Tibial artery (tissue), 4 donors: ENCODE results near the gene EDEM3.

ENCODE experiments used
- DNase-seq, 2 donors: peaks; one replicate each; pipeline ENCODE4 v3.0.0-alpha.2; 2019
- H3K27ac ChIP-seq, 2 donors: fragments of 200-600 bp; sonication (generic) in 1 of 2; 1 replicate in 1 of 2; 2 replicates in 1 of 2; pipeline ENCODE4 v1.5.1; 2018 to 2019; ENCODE audit warnings: mild to moderate bottlenecking in 1 of 2
- H3K27me3 ChIP-seq, 2 donors: fragments of 200-600 bp; sonication (generic) in 1 of 2; one replicate each; pipeline versions ENCODE4 v1.5.1 to v1.6.0; 2016 to 2019
- H3K36me3 ChIP-seq, 3 donors: fragments of 200-600 bp; sonication (generic) in 2 of 3; one replicate each; pipeline ENCODE4 v1.5.1; 2016 to 2019; ENCODE audit warnings: mild to moderate bottlenecking in 2 of 3
- H3K4me1 ChIP-seq, 4 donors: fragments of 200-600 bp; sonication (generic) in 2 of 4; 1 replicate in 3 of 4; 2 replicates in 1 of 4; pipeline ENCODE4 v1.5.1; 2016 to 2019
- H3K4me3 ChIP-seq, 2 donors: fragments of 200-600 bp; sonication (generic) in 1 of 2; 1 replicate in 1 of 2; 2 replicates in 1 of 2; pipeline ENCODE4 v1.5.1; 2018 to 2019; ENCODE audit warnings: mild to moderate bottlenecking in 2 of 2
- H3K9me3 ChIP-seq, 3 donors: fragments of 200-600 bp; sonication (generic) in 1 of 3; one replicate each; pipeline ENCODE4 v1.5.1; 2016 to 2019
- intact Hi-C: fragments of 100-400 bp; cut with DNase I; formaldehyde crosslinking; loops from one replicate; pipeline ENCODE4 v1.15.0; 2023; ENCODE audit warnings: low total_unique reads
- TF ChIP-seq, protein P1 (sequence below), 2 experiments: fragments of 200-600 bp in 1 of 2; fragments of 450-650 bp in 1 of 2; IDR thresholded peaks; one replicate each; pipeline ENCODE4 v1.5.1; 2017 to 2019; ENCODE audit warnings: antibody characterized with exemption in 2 of 2, mild to moderate bottlenecking in 1 of 2, moderate library complexity in 1 of 2

EDEM3 gene

DNA sequence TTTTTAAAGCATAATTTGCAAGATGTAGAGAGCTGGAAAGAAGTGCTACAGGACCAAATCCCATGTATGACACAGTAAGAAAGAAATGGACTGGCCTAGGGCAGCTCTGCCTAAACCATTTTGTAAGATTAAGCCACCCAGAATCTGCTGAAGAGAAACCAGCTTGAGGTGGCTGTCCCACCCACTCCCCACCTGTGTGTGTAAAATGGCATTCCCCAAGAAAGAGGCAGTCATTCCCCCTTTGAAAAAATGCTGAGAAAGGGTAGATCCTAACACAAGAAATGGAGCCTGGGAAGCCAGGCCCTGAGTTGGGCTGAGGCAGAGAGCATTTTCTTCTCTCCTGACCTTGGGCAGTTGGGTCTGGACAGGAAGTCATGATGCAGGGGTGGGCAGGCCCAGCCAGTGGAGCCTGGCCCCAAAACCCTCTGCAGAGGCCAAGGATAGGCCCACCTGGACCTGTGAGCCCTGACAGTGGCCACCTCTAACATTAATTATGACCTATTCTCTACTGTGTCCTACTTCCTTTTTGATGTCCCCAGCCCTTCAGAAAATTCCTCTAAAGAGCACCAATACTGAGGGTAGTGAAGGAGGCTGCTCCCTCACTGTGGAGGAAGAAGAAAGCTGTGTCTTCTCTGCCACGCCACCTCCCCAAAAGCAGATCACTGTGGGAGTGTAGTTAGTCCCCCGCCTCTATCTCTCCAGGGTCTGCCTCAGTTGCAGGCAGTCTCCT lies 94.0 kb downstream of the EDEM3 start:
- TF ChIP-seq, protein P1, sequence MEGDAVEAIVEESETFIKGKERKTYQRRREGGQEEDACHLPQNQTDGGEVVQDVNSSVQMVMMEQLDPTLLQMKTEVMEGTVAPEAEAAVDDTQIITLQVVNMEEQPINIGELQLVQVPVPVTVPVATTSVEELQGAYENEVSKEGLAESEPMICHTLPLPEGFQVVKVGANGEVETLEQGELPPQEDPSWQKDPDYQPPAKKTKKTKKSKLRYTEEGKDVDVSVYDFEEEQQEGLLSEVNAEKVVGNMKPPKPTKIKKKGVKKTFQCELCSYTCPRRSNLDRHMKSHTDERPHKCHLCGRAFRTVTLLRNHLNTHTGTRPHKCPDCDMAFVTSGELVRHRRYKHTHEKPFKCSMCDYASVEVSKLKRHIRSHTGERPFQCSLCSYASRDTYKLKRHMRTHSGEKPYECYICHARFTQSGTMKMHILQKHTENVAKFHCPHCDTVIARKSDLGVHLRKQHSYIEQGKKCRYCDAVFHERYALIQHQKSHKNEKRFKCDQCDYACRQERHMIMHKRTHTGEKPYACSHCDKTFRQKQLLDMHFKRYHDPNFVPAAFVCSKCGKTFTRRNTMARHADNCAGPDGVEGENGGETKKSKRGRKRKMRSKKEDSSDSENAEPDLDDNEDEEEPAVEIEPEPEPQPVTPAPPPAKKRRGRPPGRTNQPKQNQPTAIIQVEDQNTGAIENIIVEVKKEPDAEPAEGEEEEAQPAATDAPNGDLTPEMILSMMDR (IDR thresholded peaks at IDR 0.05): no peak
- no peak overlapping the region for H3K4me3 ChIP-seq

DNA sequence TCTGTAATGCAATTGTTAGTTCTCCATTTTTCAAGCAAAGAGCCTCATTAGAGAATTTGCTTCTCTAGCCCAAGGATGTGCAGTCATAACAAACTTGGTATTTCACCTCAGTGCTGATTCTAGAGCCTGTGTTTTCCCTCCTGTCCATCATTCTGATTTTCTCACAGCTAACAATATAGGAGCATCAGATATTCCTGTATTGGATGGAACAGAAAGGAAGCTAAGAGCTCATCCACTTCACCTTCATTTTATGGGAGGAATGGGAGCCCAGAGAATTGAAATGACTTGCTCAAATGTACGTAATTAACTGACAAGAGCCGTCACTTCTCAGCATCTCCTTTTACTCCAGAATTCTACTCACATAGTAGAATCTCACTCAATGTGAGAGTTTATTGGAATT lies 96.6 kb downstream of the EDEM3 start:
- no peak overlapping the region for H3K4me3 ChIP-seq
- H3K27ac ChIP-seq: no peak overlapping the region
- no peaks in the 10 kb centered on the region for H3K36me3 ChIP-seq
- no peaks in the 10 kb centered on the region for H3K27me3 ChIP-seq
- no peaks in the 10 kb centered on the region for H3K4me1 ChIP-seq
- intact Hi-C loops: no loop called here
- DNase-seq: no peak
- TF ChIP-seq, protein P1 (IDR thresholded peaks at IDR 0.05): no peak
- no peaks in the 10 kb centered on the region for H3K9me3 ChIP-seq

More for the DNA sequence above, 94.0 kb downstream of the EDEM3 start:
- H3K4me1 ChIP-seq: peaks cover 0 to 12% (median 7%) of the 10 kb centered on the region in 4 donors
- no peak overlapping the region for H3K27ac ChIP-seq
- no peaks in the 10 kb centered on the region for H3K9me3 ChIP-seq
- peaks cover 0 to 6% of the 10 kb centered on the region in 2 donors for H3K27me3 ChIP-seq
- H3K36me3 ChIP-seq: no peaks in the 10 kb centered on the region
- intact Hi-C loops: loop anchor here (5.0 to 10.0 kb wide), 4 partner anchors 176 to 583 kb away; partner anchors contain the start of gene C1orf21
- no peak for DNase-seq

DNA sequence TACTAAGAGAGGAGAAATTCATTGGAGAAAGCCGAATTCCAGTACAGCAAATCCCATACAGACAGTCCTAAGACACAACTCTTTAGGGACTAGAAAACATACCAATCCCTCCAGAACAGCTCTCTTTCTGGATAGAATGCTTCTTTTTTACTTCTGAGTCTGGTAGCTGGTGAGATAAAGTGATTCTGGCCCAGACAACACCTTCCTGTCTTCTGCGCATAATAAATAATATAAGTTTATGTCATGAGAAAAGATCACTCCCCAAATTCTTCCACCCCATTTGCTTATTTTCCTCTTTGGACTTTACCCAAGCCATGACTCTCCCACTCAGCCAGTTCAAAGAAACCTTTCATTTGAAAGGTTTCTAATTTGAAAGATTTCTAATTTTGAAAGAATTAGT lies 98.4 kb downstream of the EDEM3 start:
- H3K27me3 ChIP-seq: no peaks in the 10 kb centered on the region
- no peak overlapping the region for H3K27ac ChIP-seq
- DNase-seq: no peak
- no peaks in the 10 kb centered on the region for H3K9me3 ChIP-seq
- TF ChIP-seq, protein P1 (IDR thresholded peaks at IDR 0.05): no peak
- no peaks in the 10 kb centered on the region for H3K4me1 ChIP-seq
- intact Hi-C loops: no loop called here
- H3K4me3 ChIP-seq: no peak overlapping the region
- H3K36me3 ChIP-seq: no peaks in the 10 kb centered on the region

DNA sequence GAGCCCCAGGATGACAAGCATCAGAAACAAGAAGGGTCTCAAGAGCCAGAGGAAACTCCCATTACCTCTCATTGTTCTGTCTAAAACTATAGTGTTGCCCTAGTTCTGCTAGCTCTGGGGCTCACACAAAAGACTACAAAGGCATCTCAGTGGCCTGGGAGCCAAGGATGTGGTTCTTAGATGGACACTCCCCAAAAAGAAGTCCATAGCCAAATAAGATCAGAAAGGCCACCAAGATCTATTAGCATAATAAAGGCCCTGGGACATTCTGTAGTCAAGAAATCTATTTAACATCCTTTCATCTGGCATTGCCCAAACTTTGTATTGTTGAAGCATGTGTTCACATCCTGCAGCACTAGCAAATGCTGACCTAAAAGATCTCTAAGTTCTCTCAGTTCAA lies 99.5 kb downstream of the EDEM3 start:
- DNase-seq: no peak
- H3K4me3 ChIP-seq: no peak overlapping the region
- intact Hi-C loops: no loop called here
- H3K27me3 ChIP-seq: no peaks in the 10 kb centered on the region
- H3K9me3 ChIP-seq: no peaks in the 10 kb centered on the region
- TF ChIP-seq, protein P1 (IDR thresholded peaks at IDR 0.05): no peak
- no peak overlapping the region for H3K27ac ChIP-seq
- H3K4me1 ChIP-seq: peaks cover 0 to 2% (median under 1%) of the 10 kb centered on the region in 4 donors
- no peaks in the 10 kb centered on the region for H3K36me3 ChIP-seq

DNA sequence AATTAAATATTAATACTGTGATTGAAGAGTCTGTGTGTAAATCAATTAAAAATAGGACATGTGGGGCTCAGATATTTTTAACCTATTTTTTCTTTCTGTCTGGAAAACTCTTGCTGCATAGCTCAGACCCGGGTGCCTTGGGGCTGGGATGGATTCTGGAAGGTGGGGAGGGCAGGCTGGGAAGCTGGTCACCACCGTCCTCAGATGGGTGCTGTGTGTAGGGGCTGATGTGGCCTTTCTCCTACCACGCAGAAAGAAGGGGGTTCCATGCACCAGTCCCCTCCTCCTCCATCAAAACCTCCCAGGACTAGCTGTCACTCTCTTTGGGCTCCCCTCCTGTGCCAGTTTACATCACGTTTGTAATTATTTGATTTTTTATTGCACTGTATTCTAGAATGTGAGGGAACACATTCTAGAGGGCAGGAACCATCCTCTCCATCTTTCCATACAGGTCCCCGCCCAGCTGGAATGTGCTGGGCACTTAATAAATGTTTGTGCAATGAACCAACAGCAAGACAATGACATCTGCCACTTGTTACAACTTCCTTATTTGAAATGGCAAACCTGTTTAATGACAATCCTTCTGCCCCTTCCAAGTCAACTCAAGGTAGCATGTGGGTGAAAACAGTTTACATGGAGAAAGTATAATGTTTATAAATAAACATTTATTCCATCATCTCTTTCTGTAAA lies 104.3 kb downstream of the EDEM3 start:
- H3K27me3 ChIP-seq: no peaks in the 10 kb centered on the region
- H3K9me3 ChIP-seq: no peaks in the 10 kb centered on the region
- intact Hi-C loops: no loop called here
- H3K4me3 ChIP-seq: no peak overlapping the region
- peak overlapping the region; percentile 64 to 73 for H3K27ac ChIP-seq
- H3K4me1 ChIP-seq: peaks cover 6 to 42% (median 33%) of the 10 kb centered on the region in 4 donors
- TF ChIP-seq, protein P1 (IDR thresholded peaks at IDR 0.05): no peak
- no peak for DNase-seq
- no peaks in the 10 kb centered on the region for H3K36me3 ChIP-seq
